GM19351 (cell line): ENCODE data around the gene WDR37.
"Not testable (repeated sequence)": the region's sequence is repeated elsewhere in the genome, so short reads cannot be mapped to it uniquely, and the experiment has no call there.

Experiments used
- ATAC-seq: cut with Tn5 transposase; IDR thresholded peaks from one replicate; pipeline ENCODE4 v1.9.1; 2021; ENCODE audit warnings: mild to moderate bottlenecking, moderate library complexity; ENCODE audit not compliant: unreplicated experiment

The WDR37 gene, protein sequence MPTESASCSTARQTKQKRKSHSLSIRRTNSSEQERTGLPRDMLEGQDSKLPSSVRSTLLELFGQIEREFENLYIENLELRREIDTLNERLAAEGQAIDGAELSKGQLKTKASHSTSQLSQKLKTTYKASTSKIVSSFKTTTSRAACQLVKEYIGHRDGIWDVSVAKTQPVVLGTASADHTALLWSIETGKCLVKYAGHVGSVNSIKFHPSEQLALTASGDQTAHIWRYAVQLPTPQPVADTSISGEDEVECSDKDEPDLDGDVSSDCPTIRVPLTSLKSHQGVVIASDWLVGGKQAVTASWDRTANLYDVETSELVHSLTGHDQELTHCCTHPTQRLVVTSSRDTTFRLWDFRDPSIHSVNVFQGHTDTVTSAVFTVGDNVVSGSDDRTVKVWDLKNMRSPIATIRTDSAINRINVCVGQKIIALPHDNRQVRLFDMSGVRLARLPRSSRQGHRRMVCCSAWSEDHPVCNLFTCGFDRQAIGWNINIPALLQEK

DNA sequence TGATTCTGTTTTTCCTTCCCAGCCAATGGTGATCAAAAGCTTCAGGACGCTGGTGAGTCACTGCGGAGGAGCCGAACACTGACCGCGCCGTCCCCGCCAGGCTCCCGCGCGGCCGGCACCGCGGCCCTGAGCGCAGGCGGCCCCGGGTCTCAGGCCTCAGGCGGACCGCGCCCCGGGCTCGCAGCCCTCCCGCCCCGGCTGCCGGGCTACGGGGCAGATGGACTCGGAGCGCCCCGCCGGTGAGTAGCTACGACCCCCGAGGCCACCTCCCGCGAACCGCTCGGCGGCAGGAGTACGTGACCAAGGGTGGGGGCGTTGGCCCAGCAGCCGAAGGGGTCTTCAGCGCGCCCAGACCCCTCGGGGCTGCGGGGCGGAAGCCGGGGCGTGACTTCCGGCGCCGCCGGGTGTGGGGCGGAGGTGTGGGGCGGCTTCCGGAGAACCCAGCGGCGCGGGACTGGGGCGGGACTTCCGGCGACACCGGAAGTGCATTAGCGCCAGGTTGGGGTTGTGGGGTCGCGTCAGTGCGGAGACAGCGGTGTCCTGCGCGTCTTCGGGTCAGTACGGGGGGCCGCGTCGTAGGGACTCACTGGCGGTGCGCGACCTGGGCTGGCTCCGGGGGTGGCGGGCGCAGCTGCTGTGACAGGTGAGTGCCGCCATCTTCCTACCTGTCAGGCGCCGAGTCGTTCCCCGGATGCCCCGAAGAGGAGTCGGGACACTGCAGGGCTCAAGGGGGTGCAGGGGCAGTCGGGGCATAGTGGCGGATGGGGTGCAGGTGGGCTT lies at the start of gene WDR37:
WDR37 (plus strand) TSS at position 60 of the 780 bp plus-strand sequence. CDS start 15,771 bp downstream, outside the sequence.
- peak; percentile 94 for ATAC-seq

DNA sequence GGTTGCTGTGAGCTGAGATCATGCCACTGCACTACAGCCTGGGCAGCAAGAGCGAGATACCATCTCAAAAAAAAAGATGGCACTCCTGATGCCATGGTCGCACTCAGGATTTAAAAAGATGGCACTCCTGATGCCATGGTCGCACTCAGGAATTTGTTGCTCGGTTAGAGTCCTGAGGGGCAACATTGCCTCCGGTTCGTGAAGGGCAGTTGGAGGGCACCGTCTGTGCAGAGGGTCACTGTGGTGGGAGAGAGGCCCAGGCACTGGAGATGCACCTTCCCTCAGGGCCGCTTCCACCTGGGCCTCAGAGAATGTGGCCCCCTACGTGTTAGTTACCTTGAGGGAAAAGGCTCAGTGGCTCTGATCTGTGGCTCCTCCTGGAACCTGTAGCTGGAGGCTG lies 49.6 kb upstream of the WDR37 start:
- no peak for ATAC-seq

DNA sequence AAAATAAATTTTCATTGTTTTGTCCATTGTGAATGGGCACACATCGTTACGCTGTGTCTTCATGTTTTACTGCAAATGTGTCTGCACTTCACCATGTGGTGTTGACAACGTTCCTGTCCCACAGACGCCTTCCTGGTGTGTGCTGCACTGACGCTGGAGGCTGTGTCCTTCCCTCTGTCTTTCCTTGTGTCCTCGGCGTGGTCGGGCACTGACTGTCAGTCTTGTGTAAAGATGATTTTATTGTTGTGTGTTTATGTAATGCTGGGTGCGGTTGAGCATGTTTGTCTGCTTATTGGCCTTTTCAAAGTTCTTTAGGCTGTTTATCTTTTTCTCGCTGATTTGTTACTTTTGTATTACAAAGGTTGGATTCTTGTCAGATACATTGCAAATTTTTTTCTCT lies 48.6 kb upstream of the WDR37 start:
- ATAC-seq, result no peak

DNA sequence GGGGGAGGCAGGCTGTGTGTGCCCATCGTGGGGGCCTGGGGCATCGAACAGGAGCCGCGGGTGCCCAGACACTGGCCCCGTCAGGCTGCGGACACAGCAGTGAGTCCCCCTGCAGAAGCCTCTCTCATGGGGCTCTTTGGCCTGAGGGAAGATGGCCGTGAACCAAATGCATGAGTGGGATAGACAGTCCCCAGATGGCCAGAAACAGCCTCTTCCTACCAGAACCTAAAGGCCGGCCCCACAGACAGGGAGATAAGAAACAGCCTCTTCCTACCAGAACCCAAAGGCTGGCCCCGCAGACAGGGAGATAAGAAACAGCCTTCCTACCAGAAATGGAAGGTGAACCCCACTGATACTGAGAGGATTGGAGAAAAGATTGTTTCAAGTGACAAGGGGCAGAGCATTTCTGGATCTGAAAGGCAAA lies 47.1 kb upstream of the WDR37 start:
- ATAC-seq, result no peak

DNA sequence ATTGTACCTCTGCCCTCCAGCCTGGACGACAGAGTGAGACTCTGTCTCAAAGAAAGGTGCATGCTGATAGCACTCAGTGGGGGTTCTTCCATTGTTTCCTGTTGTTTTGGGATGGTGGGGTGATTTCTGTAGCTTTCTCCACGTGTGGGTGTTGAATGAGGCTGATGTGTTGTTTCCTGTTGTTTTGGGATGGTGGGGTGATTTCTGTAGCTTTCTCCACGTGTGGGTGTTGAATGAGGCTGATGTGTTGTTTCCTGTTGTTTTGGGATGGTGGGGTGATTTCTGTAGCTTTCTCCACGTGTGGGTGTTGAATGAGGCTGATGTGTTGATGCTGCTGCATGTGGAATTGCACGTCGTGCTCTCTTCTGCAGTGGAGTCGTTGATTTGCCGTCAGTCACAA lies 46.2 kb upstream of the WDR37 start:
- not testable (repeated sequence) for ATAC-seq

DNA sequence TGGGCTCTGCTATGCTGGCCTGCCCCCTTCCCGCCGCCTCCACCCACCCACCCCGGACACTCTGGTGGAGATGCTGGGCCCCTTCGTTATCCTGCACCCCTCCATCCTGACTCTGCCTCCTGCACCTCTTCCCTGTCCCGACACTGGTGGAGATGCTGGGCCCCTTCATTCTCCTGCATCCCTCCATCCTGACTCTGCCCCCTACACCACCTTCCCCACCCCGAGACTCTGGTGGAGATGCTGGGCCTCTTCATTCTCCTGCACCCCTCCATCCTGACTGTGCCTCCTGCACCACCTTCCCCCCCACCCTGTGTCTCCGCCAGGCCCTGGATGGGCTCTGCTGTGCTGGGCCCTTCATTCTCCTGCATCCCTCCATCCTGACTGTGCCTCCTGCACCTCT lies 45.5 kb upstream of the WDR37 start:
- no peak for ATAC-seq

DNA sequence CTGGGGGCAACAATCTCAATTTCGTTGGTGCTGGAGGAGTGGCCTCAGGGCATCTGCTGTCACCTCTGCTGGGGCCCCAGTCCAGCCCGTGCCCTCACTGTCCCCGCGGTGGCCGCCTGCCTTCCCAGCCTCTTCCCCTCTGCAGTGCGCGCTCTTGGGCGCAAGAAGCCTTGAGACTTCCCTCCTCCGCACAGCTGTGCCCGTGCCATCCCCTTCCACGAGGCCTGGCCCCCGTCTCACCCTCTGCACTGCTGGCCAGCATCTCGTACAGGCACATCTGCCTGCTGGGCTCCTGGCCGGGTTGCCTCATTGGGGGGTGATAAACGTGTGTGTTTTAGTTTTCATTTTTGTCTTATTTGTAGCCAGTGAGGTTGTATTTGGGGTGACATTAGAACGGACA lies 44.5 kb upstream of the WDR37 start:
- ATAC-seq, result no peak

DNA sequence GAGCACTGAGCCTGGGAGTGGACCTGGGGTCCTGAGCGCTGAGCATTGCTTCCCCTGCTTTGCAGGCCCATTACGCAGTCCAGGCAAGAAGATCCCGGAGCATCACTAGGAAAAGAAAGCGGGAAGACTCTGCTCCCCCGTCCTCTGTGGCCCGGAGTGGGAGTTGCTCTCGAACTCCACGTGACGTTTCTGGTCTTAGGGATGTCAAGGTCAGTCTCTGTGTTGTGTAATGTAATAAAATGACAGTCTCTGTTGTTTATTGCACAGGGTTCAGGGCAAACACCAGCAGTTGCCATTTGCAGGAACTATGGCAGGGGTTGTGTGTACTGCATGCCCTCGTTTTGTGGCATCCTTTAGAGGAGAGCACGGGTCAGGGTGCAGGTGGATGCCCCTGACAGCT lies 40.5 kb upstream of the WDR37 start:
- no peak for ATAC-seq

DNA sequence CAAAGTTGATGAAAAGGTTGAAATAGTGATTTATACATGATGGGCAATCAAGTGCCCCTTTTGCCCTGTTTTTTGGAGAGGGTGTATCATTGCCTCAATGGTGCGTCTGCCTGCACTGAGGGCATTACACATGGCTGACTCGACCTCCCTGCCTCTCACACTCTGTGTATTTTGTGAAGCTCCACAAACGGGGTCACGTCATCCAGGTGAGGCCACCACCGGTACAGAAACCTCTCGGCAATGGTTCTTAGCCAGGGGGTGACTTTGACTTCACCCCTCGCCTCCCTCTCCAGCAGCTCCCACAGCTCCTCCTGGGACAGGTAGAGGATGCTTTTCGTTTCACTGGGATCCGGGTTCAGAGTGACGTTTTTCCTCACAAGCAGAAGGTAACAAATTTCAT lies 36.8 kb upstream of the WDR37 start:
- no peak for ATAC-seq

DNA sequence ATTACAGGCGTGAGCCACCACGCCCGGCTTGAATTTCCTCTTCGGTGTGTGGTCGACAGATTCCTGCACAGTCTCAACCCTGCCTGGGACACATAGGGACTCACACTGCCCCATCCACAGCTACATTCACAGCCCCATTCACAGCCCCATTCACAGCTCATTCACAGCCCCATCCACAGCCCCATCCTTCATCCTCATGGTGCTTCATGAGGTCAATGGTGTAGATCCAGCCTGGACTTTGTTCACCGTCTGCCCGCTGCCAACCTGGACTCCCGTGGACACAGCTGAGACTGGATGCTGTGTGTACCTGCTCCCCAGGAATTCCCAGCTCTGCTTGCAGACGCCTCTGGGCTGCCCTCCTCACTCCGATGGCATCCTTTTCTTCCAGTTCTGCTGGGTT lies 35.7 kb upstream of the WDR37 start:
- no peak for ATAC-seq

DNA sequence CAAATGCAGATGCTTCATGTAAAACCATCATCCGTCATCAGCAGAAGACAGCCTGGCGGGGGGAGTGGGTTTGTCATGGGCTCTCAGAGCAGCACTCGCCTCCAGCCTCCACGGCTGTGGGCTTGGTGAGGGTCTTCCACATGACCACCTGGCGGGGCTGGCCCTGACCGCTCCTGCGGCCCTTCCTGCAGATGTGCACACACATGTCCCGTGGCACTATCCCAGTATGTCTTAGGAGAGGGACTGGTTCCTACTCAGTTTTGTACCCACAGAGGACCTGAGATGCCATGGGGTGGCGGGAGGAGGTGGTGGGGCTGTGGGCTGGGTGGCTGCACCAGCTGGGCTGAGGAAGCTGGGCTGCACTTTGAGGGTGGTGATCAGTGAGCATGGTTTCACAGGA lies 35.2 kb upstream of the WDR37 start:
- ATAC-seq, result no peak

DNA sequence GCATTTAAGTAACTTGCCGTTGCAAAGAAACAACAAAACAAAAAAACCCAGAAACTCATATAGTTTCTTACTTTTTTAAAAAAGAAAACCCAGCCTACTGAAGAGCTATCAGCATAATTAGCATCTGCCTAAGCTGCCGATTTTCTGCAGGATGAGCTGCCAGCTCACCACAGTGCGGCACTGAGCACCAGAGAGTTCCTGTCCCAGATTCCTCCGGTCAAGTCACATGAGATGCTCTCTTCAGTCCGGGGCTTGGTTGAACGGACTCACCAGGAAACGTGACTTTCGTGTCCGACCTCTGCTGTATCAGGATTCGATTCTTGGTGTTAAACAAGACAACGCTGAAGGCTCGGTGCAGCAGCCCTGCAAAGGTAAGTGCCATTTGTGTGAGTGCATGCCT lies 33.8 kb upstream of the WDR37 start:
- ATAC-seq, result no peak

DNA sequence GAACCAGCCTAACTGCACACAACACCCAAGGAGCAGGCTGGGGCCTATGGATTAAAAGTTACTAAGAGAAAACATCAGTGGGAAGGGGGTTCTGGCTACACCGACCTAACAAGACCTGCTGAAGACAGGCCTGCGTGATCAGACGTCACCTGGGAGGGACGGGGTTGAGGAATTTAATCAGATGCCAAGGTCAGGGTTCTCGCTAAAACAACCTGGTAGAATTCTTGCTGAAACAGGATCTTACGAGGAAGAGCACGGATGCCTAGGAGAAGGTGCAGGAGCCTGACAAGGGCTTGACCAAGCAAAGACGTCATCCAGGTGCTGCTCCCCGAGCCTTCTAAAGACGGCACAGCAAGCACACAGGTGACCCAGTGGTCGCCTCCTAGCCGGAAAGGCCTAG lies 32.1 kb upstream of the WDR37 start:
- no peak for ATAC-seq

DNA sequence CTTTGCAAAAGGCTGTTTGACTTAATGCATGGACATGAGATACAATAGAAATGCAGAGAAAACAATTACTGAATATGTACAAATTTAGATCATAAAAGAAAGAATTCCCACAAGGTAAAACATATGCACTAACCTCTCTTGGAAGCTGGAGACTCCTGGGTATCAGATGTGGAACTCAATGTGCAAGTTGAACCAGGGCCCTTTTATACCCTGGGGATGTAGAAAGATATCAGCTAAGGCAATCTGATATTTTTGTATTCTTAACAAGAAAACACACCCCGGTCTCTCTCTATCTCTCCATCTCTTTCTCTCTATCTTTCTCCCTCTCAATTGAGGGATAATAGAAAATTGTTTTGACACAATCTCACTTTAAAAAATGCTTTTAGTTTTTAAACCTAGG lies 30.5 kb upstream of the WDR37 start, which contains the start of gene IDI2:
IDI2 (minus strand) TSS at position 177 of the 400 bp plus-strand sequence. CDS start 1,136 bp downstream, outside the sequence.
- ATAC-seq, result no peak

DNA sequence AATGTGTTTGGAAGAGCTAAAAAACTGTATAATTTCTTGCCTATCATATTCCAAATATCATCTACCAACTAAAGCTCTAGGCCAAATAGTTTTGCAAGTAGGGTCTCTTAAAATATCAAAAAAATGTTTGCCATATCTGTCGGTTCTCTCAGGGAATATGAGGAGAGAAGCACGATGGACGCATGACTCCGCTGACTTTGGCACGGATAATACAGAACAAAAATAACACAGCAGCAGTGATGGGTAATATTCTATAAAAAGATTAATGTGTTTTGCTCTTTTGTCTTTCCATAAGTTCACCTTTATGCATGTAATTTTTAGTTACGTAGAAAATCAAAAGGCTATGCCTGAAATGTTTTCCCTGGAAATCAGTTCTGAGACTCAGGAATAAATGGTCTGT lies 29.6 kb upstream of the WDR37 start:
- ATAC-seq, result no peak

DNA sequence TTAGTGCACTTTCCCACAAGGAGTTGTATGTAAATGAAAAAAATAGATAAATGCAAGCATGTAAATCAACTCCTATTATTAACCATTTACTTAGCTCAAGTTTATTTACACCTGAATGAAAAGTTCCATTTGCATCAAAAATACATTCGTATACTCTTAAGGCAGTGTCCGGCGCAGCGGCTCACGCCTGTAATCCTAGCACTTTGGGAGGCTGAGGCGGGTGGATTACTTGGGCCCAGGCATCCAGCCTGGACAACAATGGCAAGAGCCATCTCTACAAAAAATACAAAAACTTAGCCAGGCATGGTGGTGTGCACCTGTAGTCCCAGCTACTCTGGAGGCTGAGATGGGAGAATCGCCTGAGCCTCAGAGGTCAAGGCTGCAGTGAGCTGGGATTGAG lies 26.3 kb upstream of the WDR37 start:
- no peak for ATAC-seq

DNA sequence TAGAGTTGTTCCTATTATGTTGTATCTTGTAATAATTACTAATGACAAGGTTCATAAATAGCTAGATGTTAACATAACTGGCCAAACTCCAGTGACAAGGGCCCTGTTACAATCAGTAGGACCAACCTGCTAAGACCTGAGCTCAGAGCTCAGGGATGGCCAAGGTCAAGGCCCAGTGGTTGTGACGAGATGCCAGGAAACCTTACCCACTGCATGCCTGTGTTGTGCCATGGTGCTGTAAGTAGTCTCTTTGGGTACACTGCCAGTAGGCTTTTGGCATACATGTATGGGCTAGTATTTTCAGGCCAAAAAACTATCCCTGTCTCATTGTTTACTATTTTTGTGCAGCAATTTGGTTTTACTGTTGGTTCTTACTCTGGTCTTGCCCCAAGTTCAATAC lies 22.6 kb upstream of the WDR37 start:
- ATAC-seq, result no peak

DNA sequence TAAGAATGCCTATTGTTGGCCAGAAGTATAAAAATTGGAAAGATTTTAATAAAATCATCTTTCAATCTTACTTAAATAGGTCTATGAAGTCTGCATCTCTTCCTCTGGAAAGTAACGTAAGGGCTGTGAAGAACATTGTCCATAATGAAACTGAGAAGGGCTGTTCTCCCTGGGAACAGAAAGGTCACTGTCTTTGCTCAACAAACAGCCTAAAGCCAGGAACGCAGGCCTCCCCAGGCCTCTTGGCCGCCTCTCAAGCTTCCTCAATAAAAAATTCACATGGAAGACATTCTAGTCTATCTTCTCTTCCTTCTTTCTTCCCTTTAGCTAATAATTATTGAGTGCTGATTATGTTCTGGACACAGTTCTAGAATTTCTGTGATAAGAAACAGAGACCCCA lies 21.4 kb upstream of the WDR37 start:
- no peak for ATAC-seq

DNA sequence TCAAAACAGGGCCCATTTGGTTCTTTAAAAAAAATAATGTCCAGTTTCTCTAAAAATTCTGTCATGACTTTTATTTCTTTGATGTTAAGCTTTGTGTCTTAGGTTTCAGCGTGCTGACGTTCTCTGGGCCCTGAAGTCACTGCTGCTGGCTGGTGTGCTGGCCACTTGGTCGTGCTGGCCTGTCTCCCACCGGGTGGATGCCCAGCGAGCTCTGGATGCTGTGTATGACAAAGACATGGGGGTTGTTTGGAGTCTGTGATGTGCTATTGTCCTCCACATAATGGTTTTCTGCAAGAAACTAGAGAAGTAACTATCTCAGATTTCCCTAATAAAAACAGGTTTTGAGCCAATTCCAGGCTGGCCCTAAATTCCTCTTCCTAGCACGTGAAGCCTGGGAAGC lies 21.0 kb upstream of the WDR37 start:
- ATAC-seq, result no peak

DNA sequence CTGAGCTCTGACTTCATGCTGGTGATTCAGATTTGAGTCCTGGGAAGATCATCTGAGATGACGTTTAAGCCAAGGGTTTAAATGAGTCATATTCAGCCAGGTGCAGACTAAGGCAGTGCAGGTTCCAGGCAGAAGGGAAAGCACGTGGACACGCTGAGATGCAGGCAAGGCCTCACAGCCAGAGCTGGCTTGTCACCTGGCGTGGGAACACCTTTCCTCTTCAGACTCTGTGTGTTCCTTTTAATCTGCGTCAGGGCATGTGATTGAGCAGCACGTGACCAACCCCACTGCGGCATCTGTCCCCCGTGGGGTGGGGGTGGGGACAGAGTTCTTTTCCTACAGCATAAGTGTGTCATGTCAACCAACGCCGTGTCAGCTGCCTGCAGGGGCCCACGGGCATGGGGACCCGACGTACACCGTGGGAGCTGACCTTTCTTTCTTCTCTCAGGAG lies 19.8 kb upstream of the WDR37 start:
- ATAC-seq, result peak; percentile 95

DNA sequence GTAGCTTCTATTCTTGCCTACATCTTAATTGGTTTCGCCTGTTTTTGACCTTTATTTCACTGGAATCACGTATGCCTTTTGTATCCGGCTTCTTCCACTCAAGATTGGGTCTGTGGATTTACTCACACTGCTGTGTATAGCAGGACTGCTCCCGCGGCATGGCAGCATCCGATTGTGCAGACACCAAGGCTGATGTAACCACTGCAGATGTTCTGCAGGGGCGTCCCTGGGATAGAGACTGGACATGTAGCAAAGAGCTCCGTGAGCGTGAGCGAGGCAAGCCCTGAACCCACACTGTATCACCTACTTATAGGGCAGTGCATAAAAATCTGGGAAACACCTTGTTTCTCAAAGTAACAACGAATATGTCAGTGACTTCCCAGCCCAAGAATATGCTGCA lies 19.1 kb upstream of the WDR37 start:
- no peak for ATAC-seq

DNA sequence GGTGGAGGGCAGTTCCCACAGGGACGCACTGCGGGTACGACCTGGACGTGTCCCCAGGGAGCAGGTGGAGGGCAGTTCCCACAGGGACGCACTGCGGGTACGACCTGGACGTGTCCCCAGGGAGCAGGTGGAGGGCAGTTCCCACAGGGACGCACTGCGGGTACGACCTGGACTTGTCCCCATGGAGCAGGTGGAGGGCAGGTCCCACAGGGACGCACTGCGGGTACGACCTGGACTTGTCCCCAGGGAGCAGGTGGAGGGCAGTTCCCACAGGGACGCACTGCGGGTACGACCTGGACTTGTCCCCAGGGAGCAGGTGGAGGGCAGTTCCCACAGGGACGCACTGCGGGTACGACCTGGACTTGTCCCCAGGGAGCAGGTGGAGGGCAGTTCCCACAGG lies 17.4 kb upstream of the WDR37 start:
- ATAC-seq, result not testable (repeated sequence)
